Naive thymus-derived CD4-positive, alpha-beta T cell (primary cell): ENCODE measurements around the gene TTC23L. TPM values are rescaled to one million over a fixed set of nuclear protein-coding genes. Genes with fewer than 3 reads are reported as not detected.

ENCODE experiments used
- ATAC-seq: fragments of 150-1000 bp; cut with Tn5 transposase; 2 replicates; pipeline ENCODE4 v1.10.0; 2021; ENCODE audit warnings: mild to moderate bottlenecking, moderate library complexity
- CTCF ChIA-PET: fragments of 350-600 bp; sonication (Branson Sonifier 250); formaldehyde crosslinking; loops from one replicate; lab custom pipeline; 2021; ENCODE audit warnings: antibody characterized with exemption; lab: Charles Lee
- POLR2A ChIA-PET: fragments of 350-600 bp; sonication (Branson Sonifier 250); formaldehyde crosslinking; loops from one replicate; lab custom pipeline; 2021; ENCODE audit warnings: antibody characterized with exemption, inconsistent platforms; lab: Charles Lee
- DNase-seq, 9 donors: peaks; one replicate each; pipeline versions ENCODE4 v3.0.0 to v3.0.0-alpha.2; 2020 to 2022; ENCODE audit warnings: mixed read lengths in 1 of 9
- H3K27ac ChIP-seq: one replicate; pipeline ENCODE4 v1.7.0; 2013; ENCODE audit warnings: mild to moderate bottlenecking, low read depth, low read length, moderate library complexity
- H3K27me3 ChIP-seq, 2 donors: one replicate each; pipeline ENCODE4 v1.7.0; 2013; ENCODE audit warnings: low read length in 2 of 2, mild to moderate bottlenecking in 2 of 2, moderate library complexity in 2 of 2; ENCODE audit not compliant: control insufficient read depth in 2 of 2, insufficient read depth in 2 of 2
- H3K36me3 ChIP-seq, 3 experiments: 1 replicate in 2 of 3; 2 replicates in 1 of 3; pipeline ENCODE4 v1.7.0; 2013; ENCODE audit warnings: low read length in 3 of 3, mild to moderate bottlenecking in 3 of 3, moderate library complexity in 1 of 3; ENCODE audit not compliant: insufficient read depth in 3 of 3, control insufficient read depth in 2 of 3
- H3K4me1 ChIP-seq, 2 donors: one replicate each; pipeline ENCODE4 v1.7.0; 2013; ENCODE audit warnings: low read length in 2 of 2, mild to moderate bottlenecking in 2 of 2, moderate library complexity in 1 of 2; ENCODE audit not compliant: control insufficient read depth in 2 of 2, insufficient read depth in 2 of 2
- H3K4me3 ChIP-seq: 2 replicates; pipeline ENCODE4 v1.7.0; 2013; ENCODE audit warnings: mild to moderate bottlenecking, low read length
- H3K9me3 ChIP-seq, 3 experiments: 1 replicate in 2 of 3; 2 replicates in 1 of 3; pipeline ENCODE4 v1.7.0; 2013; ENCODE audit warnings: low read length in 3 of 3; ENCODE audit not compliant: control insufficient read depth in 2 of 3
- H3K27ac Mint-ChIP-seq, 9 donors: one replicate each; pipeline ENCODE4 v1.8.0; 2020 to 2022; ENCODE audit warnings: mixed read lengths in 9 of 9, mild to moderate bottlenecking in 8 of 9, moderate library complexity in 5 of 9, inconsistent platforms in 2 of 9
- H3K27me3 Mint-ChIP-seq, 5 donors: one replicate each; pipeline ENCODE4 v1.8.0; 2021 to 2022; ENCODE audit warnings: mixed read lengths in 5 of 5, mild to moderate bottlenecking in 1 of 5
- H3K36me3 Mint-ChIP-seq, 5 donors: one replicate each; pipeline ENCODE4 v1.8.0; 2020 to 2022; ENCODE audit warnings: mixed read lengths in 5 of 5, mild to moderate bottlenecking in 3 of 5, inconsistent platforms in 1 of 5
- H3K4me1 Mint-ChIP-seq, 7 donors: one replicate each; pipeline ENCODE4 v1.8.0; 2020 to 2022; ENCODE audit warnings: mixed read lengths in 7 of 7, mild to moderate bottlenecking in 3 of 7, inconsistent platforms in 1 of 7
- H3K4me3 Mint-ChIP-seq, 10 donors: one replicate each; pipeline ENCODE4 v1.8.0; 2020 to 2022; ENCODE audit warnings: mild to moderate bottlenecking in 10 of 10, mixed read lengths in 10 of 10, moderate library complexity in 6 of 10, inconsistent platforms in 2 of 10
- H3K9me3 Mint-ChIP-seq, 11 donors: one replicate each; pipeline ENCODE4 v1.8.0; 2020 to 2022; ENCODE audit warnings: mixed read lengths in 11 of 11, mild to moderate bottlenecking in 4 of 11, inconsistent platforms in 1 of 11, moderate library complexity in 1 of 11
- intact Hi-C, 2 donors: fragments of 100-400 bp; cut with micrococcal nuclease; formaldehyde crosslinking; loops; one replicate each; pipeline ENCODE4 v1.15.1; 2023
- polyA plus RNA-seq, 2 donors: library from polyadenylated mRNA; unstranded; fragments of 300-500 nt; fragmentation: Illumina TruSeq; gene quantifications; one replicate each; pipeline ENCODE4 v1.2.3, GENCODE V29; 2021
- total RNA-seq, 6 experiments: library from RNA in 5 of 6; stranded (reverse) in 5 of 6; gene quantifications; 1 replicate in 5 of 6; 2 replicates in 1 of 6; pipeline ENCODE4 v1.2.3 and lab custom pipeline; 2021 to 2026

TTC23L gene
- total and polyA plus RNA-seq, 7 experiments from 2014 or later = 0.57 to 1.9 (median 1.00) TPM; not detected in 4

DNA sequence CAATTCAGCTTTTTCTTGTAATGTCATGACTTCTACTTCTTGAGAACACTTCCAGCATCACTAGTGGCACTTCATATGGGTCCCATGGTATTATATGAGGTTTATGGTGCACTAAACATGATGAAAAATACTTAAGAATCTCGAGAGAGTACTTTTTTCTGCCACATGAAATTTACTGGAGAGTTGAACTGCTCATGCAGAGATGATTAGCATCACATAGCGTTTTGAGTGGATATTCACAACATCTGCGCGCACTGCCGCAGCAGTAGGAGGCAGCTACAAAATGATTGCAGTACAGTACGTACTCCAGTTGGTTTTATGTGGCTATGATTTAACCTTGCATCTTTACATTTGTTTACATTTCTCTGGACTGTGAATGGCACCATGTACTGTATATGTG is 61.7 kb downstream of the TTC23L start:
- H3K27ac Mint-ChIP-seq = no peak overlapping the region
- peaks cover 0 to 17% (median 5%) of the 10 kb centered on the region in 5 donors for H3K36me3 Mint-ChIP-seq
- Histone ChIP-seq H3K4me3 (no peak overlapping the region), H3K4me1 (no peaks in the 10 kb centered on the region), H3K36me3 (peaks cover 0 to 3% (median 0%) of the 10 kb centered on the region in 3 experiments), H3K27ac (no peak overlapping the region), H3K9me3 (no peaks in the 10 kb centered on the region), H3K27me3 (no peaks in the 10 kb centered on the region)
- ATAC-seq (no peak), DNase-seq (no peak)
- POLR2A ChIA-PET = no interaction called here
- CTCF ChIA-PET = interaction anchor here (6.5 kb wide), 1 partner anchor 377 kb away, joined by 35 read pairs; no protein-coding TSS in a partner anchor
- H3K27me3 Mint-ChIP-seq = no peaks in the 10 kb centered on the region
- H3K9me3 Mint-ChIP-seq = no peaks in the 10 kb centered on the region
- no peaks in the 10 kb centered on the region for H3K4me1 Mint-ChIP-seq
- intact Hi-C loops = no loop called here
- no peak overlapping the region for H3K4me3 Mint-ChIP-seq

DNA sequence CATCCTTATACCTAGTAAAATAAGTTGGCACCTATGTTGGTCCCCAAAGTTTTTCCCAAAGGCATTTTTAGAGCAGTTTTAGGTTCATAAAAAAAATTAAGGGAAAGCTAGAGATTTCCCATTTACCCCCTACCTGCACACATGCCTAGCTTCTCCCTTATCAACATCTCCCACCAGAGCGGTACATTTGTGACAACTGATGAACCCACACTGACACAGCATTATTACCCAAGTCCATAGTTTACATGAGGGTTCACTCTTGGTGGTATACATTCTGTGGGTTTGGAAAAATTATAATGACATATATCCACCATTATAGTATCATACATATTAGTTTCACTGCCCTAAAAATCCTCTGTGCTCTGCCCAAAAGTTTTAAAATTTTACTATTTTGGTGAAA is 64.3 kb downstream of the TTC23L start:
- H3K27ac ChIP-seq = no peak overlapping the region
- no peak overlapping the region for H3K4me3 ChIP-seq
- intact Hi-C loops = no loop called here
- Mint-ChIP-seq H3K4me1 (no peaks in the 10 kb centered on the region), H3K27ac (peak overlapping the region in 2 of 9 donors; percentile 56 to 68), H3K4me3 (no peak overlapping the region), H3K27me3 (no peaks in the 10 kb centered on the region), H3K36me3 (peaks cover 0 to 8% (median 3%) of the 10 kb centered on the region in 5 donors), H3K9me3 (no peaks in the 10 kb centered on the region)
- H3K4me1 ChIP-seq = no peaks in the 10 kb centered on the region
- ATAC-seq = no peak
- H3K9me3 ChIP-seq = no peaks in the 10 kb centered on the region
- DNase-seq = no peak
- CTCF ChIA-PET = interaction anchor here (0.9 to 6.5 kb wide), 4 partner anchors 29 to 1023 kb away, joined by 3 to 35 read pairs (median 3); no protein-coding TSS in a partner anchor
- POLR2A ChIA-PET = interaction anchor here (0.9 kb wide), 1 partner anchor 12 kb away, joined by 4 read pairs; the partner anchor contains the start of genes BRIX1 and RAD1
- peaks cover 0 to 3% (median 0%) of the 10 kb centered on the region in 3 experiments for H3K36me3 ChIP-seq
- H3K27me3 ChIP-seq = no peaks in the 10 kb centered on the region

DNA sequence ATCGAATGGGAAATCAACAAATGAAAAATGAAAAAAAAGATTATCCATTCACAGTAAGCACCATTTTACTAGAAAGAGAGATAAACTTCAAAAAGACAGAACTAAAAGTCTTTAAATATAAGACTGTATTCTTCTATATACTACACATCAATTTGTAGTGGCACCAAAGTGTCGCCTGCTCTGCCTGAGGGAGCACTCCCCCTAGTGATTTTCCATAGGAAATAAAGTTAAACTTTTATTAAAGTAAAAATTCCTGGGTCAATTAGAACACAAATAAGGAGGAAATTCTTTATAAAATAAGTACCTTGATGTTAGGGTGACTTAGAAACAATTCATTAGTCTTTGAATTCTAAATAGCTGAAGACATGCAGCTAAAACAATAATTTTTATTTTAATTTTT is 66.6 kb downstream of the TTC23L start:
- no peak overlapping the region for H3K27ac ChIP-seq
- H3K9me3 Mint-ChIP-seq = no peaks in the 10 kb centered on the region
- H3K27me3 ChIP-seq = no peaks in the 10 kb centered on the region
- CTCF ChIA-PET = interaction anchor here (1.0 to 1.6 kb wide), 3 partner anchors 9 to 419 kb away, joined by 4 to 5 read pairs (median 4); no protein-coding TSS in a partner anchor
- no peak overlapping the region for H3K27ac Mint-ChIP-seq
- no peaks in the 10 kb centered on the region for H3K9me3 ChIP-seq
- H3K27me3 Mint-ChIP-seq = no peaks in the 10 kb centered on the region
- peaks cover 0 to 3% (median 0%) of the 10 kb centered on the region in 7 donors for H3K4me1 Mint-ChIP-seq
- H3K36me3 Mint-ChIP-seq = peaks cover 0 to 13% (median 10%) of the 10 kb centered on the region in 5 donors
- ATAC-seq = no peak
- intact Hi-C loops = no loop called here
- H3K4me3 ChIP-seq = no peak overlapping the region
- peaks cover 0 to 8% (median 0%) of the 10 kb centered on the region in 3 experiments for H3K36me3 ChIP-seq
- POLR2A ChIA-PET = interaction anchor here (1.0 kb wide), 1 partner anchor 10 kb away, joined by 4 read pairs; the partner anchor contains the start of genes BRIX1 and RAD1
- DNase-seq = no peak
- H3K4me3 Mint-ChIP-seq = no peak overlapping the region
- no peaks in the 10 kb centered on the region for H3K4me1 ChIP-seq

DNA sequence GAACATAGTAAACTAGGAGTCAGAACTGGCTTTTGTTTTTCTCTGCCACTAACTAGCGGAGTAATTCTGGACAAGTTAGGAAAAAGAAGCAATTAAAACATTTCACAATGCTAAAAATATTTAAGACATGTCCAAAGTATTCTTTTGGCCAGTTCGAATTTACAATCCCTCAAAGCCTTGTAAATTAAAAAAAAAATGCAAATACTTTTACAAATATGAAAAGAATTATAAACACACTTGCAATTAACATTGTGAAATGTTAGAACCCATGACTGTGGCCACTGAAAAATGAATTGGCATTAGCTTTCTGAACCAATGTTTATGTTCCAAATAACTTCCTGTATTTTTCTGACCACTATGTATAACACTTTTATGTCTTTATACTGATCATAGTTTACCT is 74.1 kb downstream of the TTC23L start:
- Mint-ChIP-seq H3K27me3 (no peaks in the 10 kb centered on the region), H3K4me3 (no peak overlapping the region), H3K27ac (no peak overlapping the region), H3K4me1 (peaks cover 17 to 41% (median 35%) of the 10 kb centered on the region in 7 donors), H3K9me3 (no peaks in the 10 kb centered on the region), H3K36me3 (peaks cover 0 to 22% (median 11%) of the 10 kb centered on the region in 5 donors)
- no peaks in the 10 kb centered on the region for H3K27me3 ChIP-seq
- ChIA-PET POLR2A (interaction anchor here (4.8 kb wide), 1 partner anchor 16 kb away, joined by 91 read pairs; the partner anchor contains the start of gene DNAJC21), CTCF (no interaction called here)
- no peaks in the 10 kb centered on the region for H3K9me3 ChIP-seq
- DNase-seq (no peak), ATAC-seq (no peak)
- H3K4me1 ChIP-seq = peaks cover 19 to 34% of the 10 kb centered on the region in 2 donors
- H3K36me3 ChIP-seq = peaks cover 0 to 32% (median 6%) of the 10 kb centered on the region in 3 experiments
- H3K4me3 ChIP-seq = no peak overlapping the region
- intact Hi-C loops = no loop called here
- H3K27ac ChIP-seq = no peak overlapping the region

DNA sequence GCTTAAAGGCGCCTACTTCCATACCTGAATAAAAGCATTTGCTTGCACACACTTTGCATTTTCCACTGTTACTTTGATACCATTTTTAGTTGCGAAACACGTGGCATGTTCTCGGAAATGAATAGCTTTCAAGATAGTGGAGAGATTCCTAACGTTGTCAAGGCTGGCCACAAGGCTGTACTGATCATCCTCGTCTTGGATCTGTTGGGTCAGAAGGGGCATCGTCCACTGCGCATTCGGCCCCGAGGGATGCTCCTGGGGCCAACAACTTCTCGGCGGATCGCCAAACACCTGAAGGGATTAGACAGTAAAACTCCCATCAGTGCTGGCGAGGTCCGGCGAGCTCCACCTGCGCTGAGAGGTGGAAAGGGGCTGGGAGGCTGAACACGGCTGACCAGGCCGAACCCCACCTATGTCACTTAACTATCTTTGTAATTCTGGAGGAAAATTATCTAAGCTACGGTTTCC is 75.7 kb downstream of the TTC23L start:
- peaks cover 0 to 22% (median 9%) of the 10 kb centered on the region in 5 donors for H3K36me3 Mint-ChIP-seq
- DNase-seq (peak in 4 of 9 donors; percentile 5 to 40 (median 14)), ATAC-seq (no peak)
- intact Hi-C loops = loop anchor here (1.0 to 5.0 kb wide), 9 partner anchors 10 to 1962 kb away; partner anchors contain the start of genes AMACR (in 2 of the 2), DNAJC21 (in 2 of the 2), SKP2 (in 2 of the 2) and TTC23L (in 2 of the 2)
- peak overlapping the region; percentile 99 for H3K4me3 ChIP-seq
- ChIA-PET POLR2A (interaction anchor here (0.5 to 4.8 kb wide), 8 partner anchors 9 to 1236 kb away, joined by 3 to 91 read pairs (median 5); partner anchors contain the start of genes DNAJC21 and TTC23L), CTCF (interaction anchor here (1.3 to 4.0 kb wide), 2 partner anchors 15 to 1480 kb away, joined by 3 to 19 read pairs; partner anchors contain the start of gene DNAJC21)
- no peak overlapping the region for H3K27ac Mint-ChIP-seq
- H3K27me3 ChIP-seq = no peaks in the 10 kb centered on the region
- H3K27me3 Mint-ChIP-seq = no peaks in the 10 kb centered on the region
- H3K36me3 ChIP-seq = peaks cover 0 to 24% (median 6%) of the 10 kb centered on the region in 3 experiments
- H3K4me1 ChIP-seq = peaks cover 19 to 34% of the 10 kb centered on the region in 2 donors
- no peaks in the 10 kb centered on the region for H3K9me3 Mint-ChIP-seq
- peak overlapping the region; percentile 84 for H3K27ac ChIP-seq
- H3K4me1 Mint-ChIP-seq = peaks cover 17 to 41% (median 35%) of the 10 kb centered on the region in 7 donors
- H3K9me3 ChIP-seq = no peaks in the 10 kb centered on the region
- H3K4me3 Mint-ChIP-seq = no peak overlapping the region

DNA sequence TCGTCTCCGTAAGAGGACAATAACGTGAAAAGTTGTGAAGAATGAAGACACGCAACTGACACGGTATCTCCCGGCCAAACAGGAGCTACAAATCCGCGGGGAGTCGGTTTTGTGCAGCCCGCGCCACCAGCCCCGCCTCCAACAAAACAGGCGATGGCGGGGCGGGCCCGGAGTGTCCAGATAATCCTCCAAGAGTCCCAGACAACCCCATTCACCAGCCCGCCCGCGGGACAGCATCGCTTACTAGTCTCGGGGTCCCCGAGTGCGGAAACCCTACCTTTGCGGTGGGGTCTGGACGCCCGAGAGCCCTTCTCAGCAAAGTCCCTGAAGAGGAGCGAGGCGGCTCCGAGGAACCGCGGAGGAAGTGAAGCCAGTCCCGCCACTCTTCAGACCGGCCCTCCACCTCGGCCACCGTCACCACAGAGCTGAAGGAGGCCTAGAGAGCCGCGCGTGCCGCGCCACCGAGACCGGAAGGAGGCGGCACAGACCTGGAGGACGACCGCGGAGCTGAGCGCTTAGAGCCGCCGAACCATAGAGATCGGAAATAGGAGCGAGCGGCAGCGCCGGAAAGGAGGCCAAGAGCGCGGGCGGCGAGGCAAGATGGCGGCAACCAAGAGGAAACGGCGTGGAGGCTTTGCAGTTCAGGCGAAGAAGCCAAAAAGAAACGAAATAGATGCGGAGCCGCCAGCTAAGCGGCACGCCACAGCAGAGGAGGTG is 76.3 kb downstream of the TTC23L start, which contains the start of the genes BRIX1 and RAD1:
BRIX1 (plus strand) TSS at position 573 of the 717 bp plus-strand sequence; CDS start at position 601, 28 bp downstream.
RAD1 (minus strand) TSS at position 366 of the 717 bp plus-strand sequence. CDS start 612 bp downstream, outside the sequence.
- Histone ChIP-seq H3K36me3 (peaks cover 0 to 26% (median 6%) of the 10 kb centered on the region in 3 experiments), H3K4me3 (peak within 1 kb of the TSS; percentile 99), H3K27ac (peak within 1 kb of the TSS; percentile 84), H3K4me1 (peaks cover 19 to 34% of the 10 kb centered on the region in 2 donors), H3K27me3 (no peaks in the 10 kb centered on the region), H3K9me3 (no peaks in the 10 kb centered on the region)
- peak; percentile 86 to 95 (median 92) for DNase-seq
- H3K4me3 Mint-ChIP-seq = peak within 1 kb of the TSS in 3 of 10 donors; percentile 56 to 80 (median 60)
- peaks cover 17 to 41% (median 35%) of the 10 kb centered on the region in 7 donors for H3K4me1 Mint-ChIP-seq
- no peaks in the 10 kb centered on the region for H3K9me3 Mint-ChIP-seq
- peak within 1 kb of the TSS in 2 of 9 donors; percentile 59 to 69 for H3K27ac Mint-ChIP-seq
- ATAC-seq = peak; percentile 99
- peaks cover 0 to 18% (median 8%) of the 10 kb centered on the region in 5 donors for H3K36me3 Mint-ChIP-seq
- POLR2A ChIA-PET = interaction anchor here (0.5 to 4.8 kb wide), 14 partner anchors 9 to 1235 kb away, joined by 3 to 91 read pairs (median 5); partner anchors contain the start of genes AMACR, DNAJC21 and TTC23L
- intact Hi-C loops = loop anchor here (1.0 to 5.0 kb wide), 9 partner anchors 9 to 1961 kb away; partner anchors contain the start of genes AMACR (in 2 of the 2), DNAJC21 (in 2 of the 2), SKP2 (in 2 of the 2) and TTC23L (in 2 of the 2)
- CTCF ChIA-PET = interaction anchor here (1.3 to 4.0 kb wide), 2 partner anchors 14 to 1480 kb away, joined by 3 to 19 read pairs; partner anchors contain the start of gene DNAJC21
- no peaks in the 10 kb centered on the region for H3K27me3 Mint-ChIP-seq
